ENCODE data around the gene UNKL. TPM values are rescaled to one million over a fixed set of nuclear protein-coding genes. Genes with fewer than 3 reads are reported as not detected.
A peak's percentile ranks its signal among the peaks of the same experiment; 100 is the strongest.

The UNKL gene
- total and polyA plus RNA-seq, 2 of the 8 experiments (the other 6 are each of a cell fraction or from before 2014, with no cell fraction given): 25.1 to 31.8 TPM

DNA sequence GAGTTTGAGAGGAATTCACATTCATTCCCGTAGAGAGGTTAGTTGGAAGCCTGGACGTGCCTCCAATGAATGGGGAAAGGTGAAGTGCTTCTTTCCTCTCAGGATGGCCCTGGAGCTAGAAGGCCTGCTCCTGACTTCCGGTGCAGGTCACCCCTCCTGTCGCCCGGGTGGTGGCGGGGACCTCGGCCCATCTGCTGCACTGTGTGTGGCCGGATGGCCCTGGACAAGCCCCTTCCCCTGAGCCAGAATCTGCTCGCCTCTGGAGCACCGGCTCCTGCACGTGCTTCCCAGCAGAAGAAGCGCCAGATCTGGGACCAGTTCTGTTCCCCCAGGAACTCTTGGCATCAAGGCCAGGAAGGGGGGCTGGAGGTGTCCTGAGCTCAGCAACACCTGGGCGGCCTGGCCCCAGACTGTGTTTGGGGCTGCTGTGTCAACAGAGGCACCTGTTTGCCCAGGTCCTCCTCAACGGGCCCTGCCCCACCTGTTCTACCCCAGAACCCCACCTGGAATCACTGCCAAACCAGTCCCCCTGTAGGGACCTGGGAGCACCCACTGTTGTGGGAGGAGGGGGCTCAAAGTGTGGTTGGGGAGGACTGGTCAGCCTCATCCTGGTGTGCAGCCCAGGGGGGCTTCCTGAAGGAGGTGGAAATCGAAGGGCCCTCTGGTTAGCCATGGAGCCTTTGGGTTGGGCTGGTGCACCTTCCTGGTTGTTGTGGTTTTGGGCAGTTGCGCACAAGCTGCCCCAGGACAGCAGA is 11.3 kb upstream of the UNKL start:
- Histone ChIP-seq H3K79me2 (ENCODE audit: control insufficient read depth in 1 of 2, insufficient read depth in 2 of 2, low read length in 2 of 2) (no peaks in the 10 kb centered on the region), H2BK5ac (ENCODE audit: low read depth, low read length) (no peak overlapping the region), H3K9ac (replicated peaks in 1 of 4; ENCODE audit: extremely low read depth in 1 of 4, low read depth in 3 of 4, low read length in 3 of 4) (no peak overlapping the region), H3K14ac (ENCODE audit: insufficient read length) (no peak overlapping the region), H3K27ac (ENCODE audit: low read depth, low read length) (no peak overlapping the region), H2BK15ac (ENCODE audit: low read length) (no peak overlapping the region), H3K56ac (replicated peaks; ENCODE audit: insufficient read length, low read depth, low read length) (no peak overlapping the region), H3K4ac (replicated peaks; ENCODE audit: insufficient read length, low read depth, low read length) (no peak overlapping the region), H2BK12ac (ENCODE audit: low read depth, low read length) (peak overlapping the region; percentile 14; the same call in 1 of the 2 replicates), H3K18ac (ENCODE audit: extremely low read depth, low read length) (no peak overlapping the region), H3K23me2 (ENCODE audit: low read depth, low read length) (peaks cover 3% of the 10 kb centered on the region; the same call in 1 of the 2 replicates), H3K36me3 (ENCODE audit: control insufficient read depth in 2 of 4, insufficient read depth in 4 of 4, low read length in 3 of 4) (no peaks in the 10 kb centered on the region), H2AFZ (ENCODE audit: low read length) (no peak overlapping the region), H3K9me3 (ENCODE audit: insufficient read depth in 2 of 2, low read depth in 1 of 2, low read length in 1 of 2) (no peaks in the 10 kb centered on the region), H4K91ac (replicated peaks; ENCODE audit: insufficient read length, low read length) (no peak overlapping the region), H3K23ac (ENCODE audit: insufficient read length) (no peak overlapping the region), H2AK5ac (ENCODE audit: low read depth, low read length) (no peak overlapping the region), H3K79me1 (ENCODE audit: low read depth, low read length) (no peaks in the 10 kb centered on the region), H3K4me2 (ENCODE audit: insufficient read depth in 1 of 2, low read depth in 2 of 2, low read length in 2 of 2) (no peak overlapping the region), H4K20me1 (replicated peaks in 1 of 2; ENCODE audit: control insufficient read depth in 1 of 2, insufficient read depth in 2 of 2, low read length in 2 of 2) (no peaks in the 10 kb centered on the region), H2BK20ac (ENCODE audit: low read length) (no peak overlapping the region), H4K5ac (ENCODE audit: insufficient read length, low read depth, low read length) (no peak overlapping the region), H3K4me1 (replicated peaks in 1 of 4; ENCODE audit: control insufficient read depth in 3 of 4, insufficient read depth in 4 of 4, low read length in 3 of 4) (no peaks in the 10 kb centered on the region; a peak in 2 of 7 replicates), H3K27me3 (replicated peaks in 1 of 4; ENCODE audit: control insufficient read depth in 3 of 4, extremely low read depth in 1 of 4, insufficient read depth in 3 of 4, low read length in 3 of 4) (no peaks in the 10 kb centered on the region), H4K8ac (ENCODE audit: extremely low read depth, insufficient read depth, low read length) (no peak overlapping the region), H3K4me3 (ENCODE audit: extremely low read depth in 1 of 4, insufficient read depth in 2 of 4, low read depth in 3 of 4, low read length in 4 of 4) (no peak overlapping the region), H2BK120ac (replicated peaks; ENCODE audit: low read depth, low read length) (no peak overlapping the region)
- WGBS, 2 experiments (ENCODE audit: extremely low coverage in 1 of 2, insufficient coverage in 1 of 2, insufficient read length in 1 of 2, insufficient replicate concordance in 2 of 2, low coverage in 1 of 2, low lambda C conversion rate in 2 of 2, missing lambda C conversion rate in 1 of 2): 89% methylated on average over 16 of the region's 16 CpGs; no CpG with 5 or more reads in 1 of the 2 experiments
- CTCF ChIA-PET (ENCODE audit: partially characterized antibody): interaction anchor here (0.7 to 3.9 kb wide), 9 partner anchors 9 to 80 kb away, joined by 3 to 30 read pairs (median 4); partner anchors contain the start of gene CCDC154
- POLR2A ChIA-PET (ENCODE audit: partially characterized antibody): interaction anchor here (1.0 kb wide), 1 partner anchor 11 kb away, joined by 4 read pairs; the partner anchor contains the start of gene UNKL
- DNase-seq (ENCODE audit: low read depth in 1 of 2, low spot score in 2 of 2) (no peak), FAIRE-seq (no peak)
- TF ChIP-seq RXRA (IDR thresholded peaks at IDR 0.05; ENCODE audit: insufficient read depth, low read depth, low read length) (no peak), SP4 (IDR thresholded peaks at IDR 0.05; ENCODE audit: low read length) (no peak), ASH2L (IDR thresholded peaks at IDR 0.05; ENCODE audit: low read length) (no peak), KDM1A (IDR thresholded peaks at IDR 0.05; ENCODE audit: borderline replicate concordance, low read length) (no peak), FOSL1 (IDR thresholded peaks at IDR 0.05; ENCODE audit: insufficient read depth, low read depth, low read length) (no peak), SP2 (IDR thresholded peaks at IDR 0.05; ENCODE audit: low read length) (no peak), SRF (IDR thresholded peaks at IDR 0.05; ENCODE audit: low read depth, low read length) (no peak), CBX8 (IDR thresholded peaks at IDR 0.05; ENCODE audit: borderline replicate concordance, low read depth, low read length) (no peak), HDAC6 (IDR thresholded peaks at IDR 0.05; ENCODE audit: low read depth, low read length) (no peak), BRCA1 (IDR thresholded peaks at IDR 0.05; ENCODE audit: low read depth, low read length) (no peak), EP300 (IDR thresholded peaks at IDR 0.05; ENCODE audit: borderline replicate concordance in 1 of 2, low read depth in 2 of 2, low read length in 2 of 2) (no peak), RFX5 (IDR thresholded peaks at IDR 0.05; ENCODE audit: borderline replicate concordance, low read depth, low read length) (no peak)
- TF ChIP-seq, protein P1, sequence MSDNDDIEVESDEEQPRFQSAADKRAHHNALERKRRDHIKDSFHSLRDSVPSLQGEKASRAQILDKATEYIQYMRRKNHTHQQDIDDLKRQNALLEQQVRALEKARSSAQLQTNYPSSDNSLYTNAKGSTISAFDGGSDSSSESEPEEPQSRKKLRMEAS (IDR thresholded peaks at IDR 0.05): no peak
